A549 (cell line): Measurements from ENCODE around the gene CTNNA1. TPM values are rescaled to one million over a fixed set of nuclear protein-coding genes. Genes with fewer than 3 reads are reported as not detected.

Experiments
- polyA plus RNA-seq, 4 experiments: library from polyadenylated mRNA; depleted of rRNA in 3 of 4; stranded (reverse); fragments of >200 nt; fragmentation: RNase III in 1 of 4; extraction: RNeasy Plus Mini Kit Qiagen cat#74134 plus additional on column Dnase treatment in 1 of 4; gene quantifications; 2 replicates in 3 of 4; 3 replicates in 1 of 4; pipeline ENCODE4 v1.2.3, GENCODE V29; 2011 to 2017

The CTNNA1 gene
- polyA plus RNA-seq, 2 of the 4 experiments (the other 2 are of a cell fraction) = 154 to 184 TPM

Other genes with a start within 250 kb of the CTNNA1 start
- 140 and 161 TPM in 2 replicates for gene ETF1, start 210.2 kb upstream of the CTNNA1 start, polyA plus RNA-seq (2011; rRNA removed)
- gene ETF1, start 210.2 kb upstream of the CTNNA1 start, polyA plus RNA-seq (2017; fragmentation: RNase III; extraction: RNeasy Plus Mini Kit Qiagen cat#74134 plus additional on column Dnase treatment) = 118 to 131 TPM (median 119 TPM) in 3 replicates
- 544 and 615 TPM in 2 replicates for gene HSPA9, start 178.0 kb upstream of the CTNNA1 start, polyA plus RNA-seq (2011; rRNA removed)
- 398 to 456 TPM (median 417 TPM) in 3 replicates for gene HSPA9, start 178.0 kb upstream of the CTNNA1 start, polyA plus RNA-seq (2017; fragmentation: RNase III; extraction: RNeasy Plus Mini Kit Qiagen cat#74134 plus additional on column Dnase treatment)
- gene LRRTM2, start 121.9 kb downstream of the CTNNA1 start, polyA plus RNA-seq (2011; rRNA removed) = not detected in 2 replicates
- gene LRRTM2, start 121.9 kb downstream of the CTNNA1 start, polyA plus RNA-seq (2017; fragmentation: RNase III; extraction: RNeasy Plus Mini Kit Qiagen cat#74134 plus additional on column Dnase treatment) = not detected in 3 replicates